ENCODE measurements around the gene GRID1. TPM values are rescaled to one million over a fixed set of nuclear protein-coding genes. Genes with fewer than 3 reads are reported as not detected.

The GRID1 gene
- total and polyA plus RNA-seq, 9 of the 15 experiments (the other 6 are each of a cell fraction or from before 2014, with no cell fraction given), result 0.01 to 7.2 (median 1.2) TPM

- TF ChIP-seq BCLAF1 (IDR thresholded peaks at IDR 0.05; ENCODE audit: borderline replicate concordance in 1 of 2, control insufficient read depth in 1 of 2, low read depth in 2 of 2, low read length in 1 of 2) (no peak), ZNF146 (CRISPR knock-in tag; IDR thresholded peaks at IDR 0.05; ENCODE audit: unreplicated experiment) (no peak), MITF (IDR thresholded peaks at IDR 0.05) (no peak), DMBX1 (CRISPR knock-in tag; IDR thresholded peaks at IDR 0.05; ENCODE audit: borderline replicate concordance) (no peak), CGGBP1 (CRISPR knock-in tag; IDR thresholded peaks at IDR 0.05) (no peak), KDM4B (IDR thresholded peaks at IDR 0.05; ENCODE audit: borderline replicate concordance in 2 of 2, low read depth in 1 of 2) (no peak), KAT7 (CRISPR knock-in tag; IDR thresholded peaks at IDR 0.05; ENCODE audit: borderline replicate concordance) (no peak)
Observed at GRCh38 chr10:85602713-85603112, 763.9 kb downstream of the GRID1 start (continued).
